Stimulated activated CD4-positive, alpha-beta T cell treated with anti-CD3 and anti-CD28 coated beads, Interleukin-2, amount 100 ng/mL, for 4 hours (primary cell): ENCODE measurements around the gene MAML3.

ENCODE experiments used
- DNase-seq: peaks from one replicate; pipeline ENCODE4 v3.0.0-alpha.2; 2020; ENCODE audit warnings: low read depth

The MAML3 gene

GRCh38 chr4:139863531-139863930 lies 290.5 kb downstream of the MAML3 start:
- DNase-seq, result no peak

- no peak for DNase-seq
Observed at GRCh38 chr4:139861471-139861870, 292.5 kb downstream of the MAML3 start.

GRCh38 chr4:139860435-139861024 lies 293.5 kb downstream of the MAML3 start:
- DNase-seq, result no peak

- DNase-seq, result no peak
Observed at GRCh38 chr4:139859876-139860275, 294.1 kb downstream of the MAML3 start.

- DNase-seq, result no peak
Observed at GRCh38 chr4:139858436-139859205, 295.4 kb downstream of the MAML3 start.

GRCh38 chr4:139857977-139858376 lies 296.0 kb downstream of the MAML3 start:
- DNase-seq, result no peak

GRCh38 chr4:139857021-139857420 lies 297.0 kb downstream of the MAML3 start:
- no peak for DNase-seq

GRCh38 chr4:139854668-139855403 lies 299.1 kb downstream of the MAML3 start:
- DNase-seq, result no peak

- no peak for DNase-seq
Observed at GRCh38 chr4:139853309-139853708, 300.7 kb downstream of the MAML3 start.

- no peak for DNase-seq
Observed at GRCh38 chr4:139852612-139853269, 301.2 kb downstream of the MAML3 start.

GRCh38 chr4:139851639-139852038 lies 302.3 kb downstream of the MAML3 start:
- no peak for DNase-seq

- no peak for DNase-seq
Observed at GRCh38 chr4:139851133-139851532, 302.9 kb downstream of the MAML3 start.

- DNase-seq, result no peak
Observed at GRCh38 chr4:139849219-139849618, 304.8 kb downstream of the MAML3 start.

GRCh38 chr4:139848028-139848427 lies 306.0 kb downstream of the MAML3 start:
- no peak for DNase-seq

GRCh38 chr4:139847602-139848001 lies 306.4 kb downstream of the MAML3 start:
- DNase-seq, result no peak

- DNase-seq, result no peak
Observed at GRCh38 chr4:139846766-139847165, 307.2 kb downstream of the MAML3 start.

- DNase-seq, result no peak
Observed at GRCh38 chr4:139845453-139846093, 308.4 kb downstream of the MAML3 start.

GRCh38 chr4:139844459-139845036 lies 309.4 kb downstream of the MAML3 start:
- no peak for DNase-seq

- DNase-seq, result no peak
Observed at GRCh38 chr4:139844057-139844456, 309.9 kb downstream of the MAML3 start.

GRCh38 chr4:139843641-139844040 lies 310.3 kb downstream of the MAML3 start:
- no peak for DNase-seq

GRCh38 chr4:139841464-139842195 lies 312.4 kb downstream of the MAML3 start:
- no peak for DNase-seq
